ENCODE data around the gene C20orf202.

Gene C20orf202

GRCh38 chr20:1225783-1226654, 22.8 kb downstream of the C20orf202 start, which contains the start of gene RAD21L1:
Gene RAD21L1, plus strand, starts transcription at chr20:1226044. Its CDS starts 2,410 bp downstream, at chr20:1228454.
- peak within 1 kb of the TSS; percentile 50 for H3K4me3 ChIP-seq (ENCODE audit: low read length)
- peak; percentile 10 for DNase-seq (ENCODE audit: low read depth)
- TF ChIP-seq, protein P1, sequence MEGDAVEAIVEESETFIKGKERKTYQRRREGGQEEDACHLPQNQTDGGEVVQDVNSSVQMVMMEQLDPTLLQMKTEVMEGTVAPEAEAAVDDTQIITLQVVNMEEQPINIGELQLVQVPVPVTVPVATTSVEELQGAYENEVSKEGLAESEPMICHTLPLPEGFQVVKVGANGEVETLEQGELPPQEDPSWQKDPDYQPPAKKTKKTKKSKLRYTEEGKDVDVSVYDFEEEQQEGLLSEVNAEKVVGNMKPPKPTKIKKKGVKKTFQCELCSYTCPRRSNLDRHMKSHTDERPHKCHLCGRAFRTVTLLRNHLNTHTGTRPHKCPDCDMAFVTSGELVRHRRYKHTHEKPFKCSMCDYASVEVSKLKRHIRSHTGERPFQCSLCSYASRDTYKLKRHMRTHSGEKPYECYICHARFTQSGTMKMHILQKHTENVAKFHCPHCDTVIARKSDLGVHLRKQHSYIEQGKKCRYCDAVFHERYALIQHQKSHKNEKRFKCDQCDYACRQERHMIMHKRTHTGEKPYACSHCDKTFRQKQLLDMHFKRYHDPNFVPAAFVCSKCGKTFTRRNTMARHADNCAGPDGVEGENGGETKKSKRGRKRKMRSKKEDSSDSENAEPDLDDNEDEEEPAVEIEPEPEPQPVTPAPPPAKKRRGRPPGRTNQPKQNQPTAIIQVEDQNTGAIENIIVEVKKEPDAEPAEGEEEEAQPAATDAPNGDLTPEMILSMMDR (conservative IDR thresholded peaks at IDR 0.05; ENCODE audit: low read depth, low read length) = no peak

- no peak for DNase-seq (ENCODE audit: low read depth)
- TF ChIP-seq, protein P1 (conservative IDR thresholded peaks at IDR 0.05; ENCODE audit: low read depth, low read length) = no peak
- no peak overlapping the region for H3K4me3 ChIP-seq (ENCODE audit: low read length)
Measured at GRCh38 chr20:1229541-1229940, 26.3 kb downstream of the C20orf202 start.

GRCh38 chr20:1232286-1233111, 29.2 kb downstream of the C20orf202 start:
- DNase-seq (ENCODE audit: low read depth) = no peak
- TF ChIP-seq, protein P1 (conservative IDR thresholded peaks at IDR 0.05; ENCODE audit: low read depth, low read length) = no peak
- no peak overlapping the region for H3K4me3 ChIP-seq (ENCODE audit: low read length)

DNA sequence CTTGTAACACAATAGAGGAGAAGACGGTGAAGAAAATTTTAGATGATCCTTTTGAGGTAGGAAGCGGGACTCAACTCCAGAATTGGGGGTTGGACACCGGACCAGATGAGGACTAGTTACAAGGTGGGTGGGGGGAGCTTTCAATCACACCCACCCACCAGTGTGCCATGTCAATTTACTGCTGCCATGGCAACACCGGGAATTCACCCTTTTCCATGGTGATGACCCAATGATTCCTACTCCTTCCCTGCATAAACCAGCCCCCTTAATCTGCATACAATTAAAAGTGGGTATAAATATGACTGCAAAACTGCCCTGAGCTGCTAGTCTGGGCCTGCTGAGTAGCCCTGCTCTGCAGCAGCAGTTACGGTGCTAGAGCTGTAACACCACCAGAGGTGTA, 37.3 kb downstream of the C20orf202 start:
- TF ChIP-seq, protein P1 (conservative IDR thresholded peaks at IDR 0.05; ENCODE audit: low read depth, low read length) = no peak
- H3K4me3 ChIP-seq (ENCODE audit: low read length) = no peak overlapping the region
- DNase-seq (ENCODE audit: low read depth) = no peak

- no peak for DNase-seq (ENCODE audit: low read depth)
- H3K4me3 ChIP-seq (ENCODE audit: low read length) = no peak overlapping the region
- TF ChIP-seq, protein P1 (conservative IDR thresholded peaks at IDR 0.05; ENCODE audit: low read depth, low read length) = no peak
Measured at GRCh38 chr20:1241456-1241855, 38.2 kb downstream of the C20orf202 start.

DNA sequence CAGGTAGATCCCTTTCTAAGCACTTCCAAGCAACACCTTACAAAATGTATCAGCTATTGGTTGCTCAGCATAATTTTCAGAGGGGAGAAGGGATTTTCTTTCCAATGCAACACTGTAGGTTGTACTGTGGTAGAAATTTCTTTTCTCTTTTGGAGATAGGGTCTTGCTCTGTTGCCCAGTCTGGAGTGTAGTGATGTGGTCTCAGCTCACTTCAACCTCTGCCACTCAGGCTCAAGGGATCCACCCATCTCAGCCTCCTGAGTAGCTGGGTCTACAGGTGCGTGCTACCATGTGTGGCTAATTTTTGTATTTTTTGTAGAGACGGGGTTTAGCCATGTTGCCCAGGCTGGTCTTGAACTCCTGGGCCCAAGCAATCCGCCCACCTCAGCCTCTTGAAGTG, 38.8 kb downstream of the C20orf202 start:
- H3K4me3 ChIP-seq (ENCODE audit: low read length) = no peak overlapping the region
- TF ChIP-seq, protein P1 (conservative IDR thresholded peaks at IDR 0.05; ENCODE audit: low read depth, low read length) = no peak
- no peak for DNase-seq (ENCODE audit: low read depth)

Measured in retinal pigment epithelial cell (primary cell).